Peyer's patch (tissue), 4 donors: ENCODE results near the gene ARHGAP15.

Experiments used
- POLR2A ChIP-seq, 2 donors: fragments of 450-650 bp; IDR thresholded peaks; one replicate each; pipeline ENCODE4 v1.5.1; 2017; ENCODE audit warnings: antibody characterized with exemption in 2 of 2, mild to moderate bottlenecking in 2 of 2, moderate library complexity in 2 of 2
- TF ChIP-seq, protein P1 (sequence below), 6 experiments: fragments of 450-650 bp in 4 of 6; fragments of 200-600 bp in 2 of 6; sonication (generic) in 1 of 6; IDR thresholded peaks; one replicate each; pipeline ENCODE4 v1.5.1; 2017 to 2019; ENCODE audit warnings: antibody characterized with exemption in 6 of 6, mild to moderate bottlenecking in 3 of 6, moderate library complexity in 1 of 6

GRCh38 chr2:143649226-143649740, 520.1 kb downstream of the ARHGAP15 start:
- no peak for TF ChIP-seq POLR2A (IDR thresholded peaks at IDR 0.05)
- TF ChIP-seq, protein P1, sequence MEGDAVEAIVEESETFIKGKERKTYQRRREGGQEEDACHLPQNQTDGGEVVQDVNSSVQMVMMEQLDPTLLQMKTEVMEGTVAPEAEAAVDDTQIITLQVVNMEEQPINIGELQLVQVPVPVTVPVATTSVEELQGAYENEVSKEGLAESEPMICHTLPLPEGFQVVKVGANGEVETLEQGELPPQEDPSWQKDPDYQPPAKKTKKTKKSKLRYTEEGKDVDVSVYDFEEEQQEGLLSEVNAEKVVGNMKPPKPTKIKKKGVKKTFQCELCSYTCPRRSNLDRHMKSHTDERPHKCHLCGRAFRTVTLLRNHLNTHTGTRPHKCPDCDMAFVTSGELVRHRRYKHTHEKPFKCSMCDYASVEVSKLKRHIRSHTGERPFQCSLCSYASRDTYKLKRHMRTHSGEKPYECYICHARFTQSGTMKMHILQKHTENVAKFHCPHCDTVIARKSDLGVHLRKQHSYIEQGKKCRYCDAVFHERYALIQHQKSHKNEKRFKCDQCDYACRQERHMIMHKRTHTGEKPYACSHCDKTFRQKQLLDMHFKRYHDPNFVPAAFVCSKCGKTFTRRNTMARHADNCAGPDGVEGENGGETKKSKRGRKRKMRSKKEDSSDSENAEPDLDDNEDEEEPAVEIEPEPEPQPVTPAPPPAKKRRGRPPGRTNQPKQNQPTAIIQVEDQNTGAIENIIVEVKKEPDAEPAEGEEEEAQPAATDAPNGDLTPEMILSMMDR (IDR thresholded peaks at IDR 0.05): no peak
